Glutamatergic neuron (in vitro differentiated cells): ENCODE results near the gene PM20D1. TPM values are rescaled to one million over a fixed set of nuclear protein-coding genes. Genes with fewer than 3 reads are reported as not detected.

Experiments
- DNase-seq: peaks from one replicate; pipeline ENCODE4 v3.0.0; 2022
- H3K27ac Mint-ChIP-seq: one replicate; pipeline ENCODE4 v1.8.0; 2020; ENCODE audit warnings: mild to moderate bottlenecking, mixed read lengths, inconsistent platforms; ENCODE audit not compliant: unreplicated experiment
- H3K27me3 Mint-ChIP-seq: one replicate; pipeline ENCODE4 v1.8.0; 2020; ENCODE audit warnings: mild to moderate bottlenecking, moderate library complexity, mixed read lengths, inconsistent platforms; ENCODE audit not compliant: unreplicated experiment
- H3K36me3 Mint-ChIP-seq: one replicate; pipeline ENCODE4 v1.8.0; 2020; ENCODE audit warnings: mild to moderate bottlenecking, mixed read lengths, inconsistent platforms; ENCODE audit not compliant: unreplicated experiment
- H3K4me1 Mint-ChIP-seq: one replicate; pipeline ENCODE4 v1.8.0; 2020; ENCODE audit warnings: mild to moderate bottlenecking, low read depth, mixed read lengths, inconsistent platforms; ENCODE audit not compliant: unreplicated experiment
- H3K4me3 Mint-ChIP-seq: one replicate; pipeline ENCODE4 v1.8.0; 2020; ENCODE audit warnings: mild to moderate bottlenecking, mixed read lengths, inconsistent platforms; ENCODE audit not compliant: unreplicated experiment
- H3K9me3 Mint-ChIP-seq: one replicate; pipeline ENCODE4 v1.8.0; 2020; ENCODE audit warnings: mild to moderate bottlenecking, moderate library complexity, mixed read lengths, inconsistent platforms; ENCODE audit not compliant: unreplicated experiment
- CTCF ChIP-seq: fragments of 200-600 bp; sonication (generic); IDR thresholded peaks from one replicate; pipeline ENCODE4 v1.5.0; 2021; ENCODE audit not compliant: partially characterized antibody, unreplicated experiment
- total RNA-seq: library from RNA; stranded (reverse); fragmentation: NEBNext Ultra II Directional; extraction: Animal tissue kit (Norgen Biotek cat#: 25700); gene quantifications from one replicate; pipeline ENCODE4 v1.2.1, GENCODE V29; 2021; ENCODE audit not compliant: unreplicated experiment

The PM20D1 gene
- total RNA-seq, 1 donor from 2014 or later, result not detected

GRCh38 chr1:205782627-205783432 is 67.1 kb downstream of the PM20D1 start:
- H3K4me1 Mint-ChIP-seq, result no peaks in the 10 kb centered on the region
- no peak overlapping the region for H3K27ac Mint-ChIP-seq
- TF ChIP-seq CTCF, result no peak
- H3K4me3 Mint-ChIP-seq, result no peak overlapping the region
- H3K27me3 Mint-ChIP-seq, result peaks cover 4% of the 10 kb centered on the region
- no peak for DNase-seq
- H3K36me3 Mint-ChIP-seq, result no peaks in the 10 kb centered on the region
- no peaks in the 10 kb centered on the region for H3K9me3 Mint-ChIP-seq

GRCh38 chr1:205780335-205780734 is 69.6 kb downstream of the PM20D1 start:
- DNase-seq, result no peak
- TF ChIP-seq CTCF, result no peak
- Mint-ChIP-seq H3K27ac (no peak overlapping the region), H3K27me3 (peaks cover 5% of the 10 kb centered on the region), H3K4me3 (no peak overlapping the region), H3K4me1 (no peaks in the 10 kb centered on the region), H3K36me3 (no peaks in the 10 kb centered on the region), H3K9me3 (no peaks in the 10 kb centered on the region)

Other genes starting within 250 kb of the PM20D1 start
- 20.0 TPM for gene ELK4, start 218.1 kb downstream of the PM20D1 start, total RNA-seq
- 3.7 TPM for gene SLC45A3, start 169.6 kb downstream of the PM20D1 start, total RNA-seq
- gene NUCKS1, start 100.0 kb downstream of the PM20D1 start, total RNA-seq, result 124 TPM
- gene RAB29, start 74.7 kb downstream of the PM20D1 start, total RNA-seq, result 1.7 TPM
- gene SLC41A1, start 36.9 kb downstream of the PM20D1 start, total RNA-seq, result 6.2 TPM
- gene SLC26A9, start 93.3 kb upstream of the PM20D1 start, total RNA-seq, result not detected
- not detected for gene RAB7B, start 153.3 kb upstream of the PM20D1 start, total RNA-seq
- gene CTSE, start 173.8 kb upstream of the PM20D1 start, total RNA-seq, result not detected
- not detected for gene RHEX, start 203.0 kb upstream of the PM20D1 start, total RNA-seq